Small intestine (tissue), 7 donors: Measurements from ENCODE around the gene CREB1. TPM values are rescaled to one million over a fixed set of nuclear protein-coding genes. Genes with fewer than 3 reads are reported as not detected.

Experiments
- DNase-seq, 2 donors: peaks; one replicate each; pipeline versions ENCODE4 v3.0.0 to v3.0.0-alpha.2; 2013
- FAIRE-seq: peaks from 2 replicates; lab custom pipeline; 2012; peaks lifted over from hg19 to GRCh38; lab: Jason Lieb, UNC
- H3K27ac ChIP-seq, 3 donors: one replicate each; pipeline ENCODE4 v1.5.1; 2013; ENCODE audit warnings: low read length in 2 of 3, mild to moderate bottlenecking in 2 of 3, control low read depth in 1 of 3, inconsistent platforms in 1 of 3, low read depth in 1 of 3, moderate library complexity in 1 of 3
- H3K27me3 ChIP-seq, 3 donors: one replicate each; pipeline ENCODE4 v1.6.1; 2013; ENCODE audit warnings: low read length in 3 of 3, inconsistent platforms in 1 of 3; ENCODE audit not compliant: control insufficient read depth in 3 of 3, insufficient read depth in 3 of 3
- H3K36me3 ChIP-seq, 3 donors: one replicate each; pipeline ENCODE4 v1.6.1; 2013; ENCODE audit warnings: low read length in 3 of 3, inconsistent platforms in 1 of 3, low read depth in 1 of 3, mild to moderate bottlenecking in 1 of 3, moderate library complexity in 1 of 3; ENCODE audit not compliant: control insufficient read depth in 3 of 3, insufficient read depth in 2 of 3
- H3K4me1 ChIP-seq, 3 donors: one replicate each; pipeline ENCODE4 v1.6.1; 2013; ENCODE audit warnings: low read length in 2 of 3, inconsistent platforms in 1 of 3, low read depth in 1 of 3, mild to moderate bottlenecking in 1 of 3, moderate library complexity in 1 of 3; ENCODE audit not compliant: control insufficient read depth in 3 of 3, insufficient read depth in 2 of 3
- H3K4me3 ChIP-seq, 3 donors: one replicate each; pipeline ENCODE4 v1.5.1; 2013; ENCODE audit warnings: low read length in 3 of 3, control low read depth in 1 of 3, inconsistent platforms in 1 of 3, low read depth in 1 of 3, mild to moderate bottlenecking in 1 of 3, moderate library complexity in 1 of 3
- H3K9me3 ChIP-seq, 2 donors: one replicate each; pipeline ENCODE4 v1.6.1; 2013; ENCODE audit warnings: low read depth in 1 of 2, low read length in 1 of 2; ENCODE audit not compliant: control insufficient read depth in 2 of 2, insufficient read depth in 1 of 2
- WGBS, 3 donors: extraction: QIAGEN DNeasy Blood & Tissue Kit; methylation state at CpG; one replicate each; pipeline ENCODE4 v1.1.7; 2013; 5-methylcytosine and 5-hydroxymethylcytosine counted together
- polyA plus RNA-seq, 4 donors: library from polyadenylated mRNA; stranded (reverse) in 3 of 4; unstranded in 1 of 4; fragments of 200-250 nt in 3 of 4; fragments of 120-200 nt in 1 of 4; gene quantifications; one replicate each; pipeline versions ENCODE4 v1.2.1 to v1.2.3, GENCODE V29; 2013
- donor health status: healthy with polysubstance abuse.
- donor health status: control.
- donor health status: control.
- donor health status: Bipolar disorder and iron deficiency.
- donor health status: healthy.

CREB1 gene
- polyA plus RNA-seq, 4 donors = 4.1 to 39.1 (median 10.6) TPM

- H3K27me3 ChIP-seq = no peaks in the 10 kb centered on the region
- no peak overlapping the region for H3K4me3 ChIP-seq
- FAIRE-seq (no peak), DNase-seq (no peak)
- peaks cover 0 to 15% (median 11%) of the 10 kb centered on the region in 3 donors for H3K36me3 ChIP-seq
- H3K4me1 ChIP-seq = no peaks in the 10 kb centered on the region
- no peaks in the 10 kb centered on the region for H3K9me3 ChIP-seq
- H3K27ac ChIP-seq = no peak overlapping the region
Measured at GRCh38 chr2:207567671-207568070, 37.9 kb downstream of the CREB1 start.

- no peak for FAIRE-seq
- DNase-seq = no peak
- 91 to 92% (median 92%) methylated on average over 3 of the region's 3 CpGs for WGBS, 3 donors
- H3K4me3 ChIP-seq = no peak overlapping the region
- H3K36me3 ChIP-seq = peaks cover 0 to 20% (median 8%) of the 10 kb centered on the region in 3 donors
- no peaks in the 10 kb centered on the region for H3K4me1 ChIP-seq
- no peaks in the 10 kb centered on the region for H3K9me3 ChIP-seq
- no peak overlapping the region for H3K27ac ChIP-seq
- no peaks in the 10 kb centered on the region for H3K27me3 ChIP-seq
Measured at GRCh38 chr2:207571370-207571769, 41.6 kb downstream of the CREB1 start.

- no peak overlapping the region for H3K4me3 ChIP-seq
- no peaks in the 10 kb centered on the region for H3K9me3 ChIP-seq
- H3K27me3 ChIP-seq = no peaks in the 10 kb centered on the region
- no peaks in the 10 kb centered on the region for H3K4me1 ChIP-seq
- H3K27ac ChIP-seq = no peak overlapping the region
- 96 to 98% (median 98%) methylated on average over 4 of the region's 4 CpGs for WGBS, 3 donors
- DNase-seq (no peak), FAIRE-seq (no peak)
- H3K36me3 ChIP-seq = peaks cover 0 to 17% (median 13%) of the 10 kb centered on the region in 3 donors
Measured at GRCh38 chr2:207584952-207585351, 55.2 kb downstream of the CREB1 start.

- peaks cover 0 to 22% (median 4%) of the 10 kb centered on the region in 3 donors for H3K36me3 ChIP-seq
- no peak for DNase-seq
- no peaks in the 10 kb centered on the region for H3K4me1 ChIP-seq
- no peak for FAIRE-seq
- WGBS, 3 donors = 98 to 100% (median 99%) methylated on average over 7 of the region's 7 CpGs
- no peaks in the 10 kb centered on the region for H3K27me3 ChIP-seq
- peaks cover 0 to 8% of the 10 kb centered on the region in 2 donors for H3K9me3 ChIP-seq
- no peak overlapping the region for H3K27ac ChIP-seq
- no peak overlapping the region for H3K4me3 ChIP-seq
Measured at GRCh38 chr2:207587305-207587704, 57.5 kb downstream of the CREB1 start.

- no peak overlapping the region for H3K27ac ChIP-seq
- no peak for FAIRE-seq
Measured at GRCh38 chr2:207589143-207589542, 59.4 kb downstream of the CREB1 start.

GRCh38 chr2:207593277-207593676 lies 63.5 kb downstream of the CREB1 start:
- peaks cover 4 to 30% (median 8%) of the 10 kb centered on the region in 3 donors for H3K36me3 ChIP-seq
- DNase-seq = no peak
- FAIRE-seq = no peak
- no peak overlapping the region for H3K27ac ChIP-seq
- H3K27me3 ChIP-seq = no peaks in the 10 kb centered on the region
- peaks cover 0 to 12% of the 10 kb centered on the region in 2 donors for H3K9me3 ChIP-seq
- H3K4me1 ChIP-seq = no peaks in the 10 kb centered on the region
- H3K4me3 ChIP-seq = no peak overlapping the region

More at GRCh38 chr2:207589143-207589542, 59.4 kb downstream of the CREB1 start:
- no peak overlapping the region for H3K4me3 ChIP-seq
- no peaks in the 10 kb centered on the region for H3K4me1 ChIP-seq
- H3K27me3 ChIP-seq = no peaks in the 10 kb centered on the region
- H3K9me3 ChIP-seq = peaks cover 0 to 12% of the 10 kb centered on the region in 2 donors
- H3K36me3 ChIP-seq = peaks cover 0 to 33% (median 3%) of the 10 kb centered on the region in 3 donors
- DNase-seq = no peak

GRCh38 chr2:207594264-207594663 lies 64.5 kb downstream of the CREB1 start:
- Histone ChIP-seq H3K27me3 (no peaks in the 10 kb centered on the region), H3K4me3 (no peak overlapping the region), H3K4me1 (no peaks in the 10 kb centered on the region), H3K36me3 (peaks cover 4 to 30% (median 5%) of the 10 kb centered on the region in 3 donors), H3K9me3 (peaks cover 0 to 12% of the 10 kb centered on the region in 2 donors), H3K27ac (no peak overlapping the region)
- 70 to 89% (median 74%) methylated on average over 3 of the region's 3 CpGs for WGBS, 3 donors
- FAIRE-seq (no peak), DNase-seq (no peak)

GRCh38 chr2:207594731-207595130 lies 65.0 kb downstream of the CREB1 start:
- H3K4me3 ChIP-seq = no peak overlapping the region
- FAIRE-seq = no peak
- no peaks in the 10 kb centered on the region for H3K4me1 ChIP-seq
- H3K27ac ChIP-seq = no peak overlapping the region
- peaks cover 4 to 30% (median 5%) of the 10 kb centered on the region in 3 donors for H3K36me3 ChIP-seq
- H3K27me3 ChIP-seq = no peaks in the 10 kb centered on the region
- DNase-seq = no peak
- 95 to 100% (median 96%) methylated on average over 4 of the region's 4 CpGs for WGBS, 3 donors
- H3K9me3 ChIP-seq = peaks cover 0 to 12% of the 10 kb centered on the region in 2 donors

- no peak overlapping the region for H3K4me3 ChIP-seq
- H3K27me3 ChIP-seq = no peaks in the 10 kb centered on the region
- H3K4me1 ChIP-seq = no peaks in the 10 kb centered on the region
- H3K9me3 ChIP-seq = no peaks in the 10 kb centered on the region
- DNase-seq (no peak), FAIRE-seq (no peak)
- H3K27ac ChIP-seq = no peak overlapping the region
- peaks cover 2 to 8% (median 4%) of the 10 kb centered on the region in 3 donors for H3K36me3 ChIP-seq
Measured at GRCh38 chr2:207599636-207600035, 69.9 kb downstream of the CREB1 start.
